Retinal pigment epithelial cell (primary cell): ENCODE data around the gene LBHD2.
"Not testable (repeated sequence)": the region's sequence is repeated elsewhere in the genome, so short reads cannot be mapped to it uniquely, and the experiment has no call there.

Source experiments
- DNase-seq: peaks from one replicate; pipeline ENCODE4 v3.0.0-alpha.2; 2010; ENCODE audit warnings: low read depth
- H3K4me3 ChIP-seq: 2 replicates; pipeline ENCODE4 v1.5.1; 2011; ENCODE audit warnings: mild to moderate bottlenecking, low read length, control low read depth, moderate library complexity
- TF ChIP-seq, protein P1 (sequence below): conservative IDR thresholded peaks from 2 replicates; pipeline ENCODE4 v1.5.1; 2011; ENCODE audit warnings: low read depth, low read length, control low read depth, inconsistent platforms

LBHD2 gene

DNA sequence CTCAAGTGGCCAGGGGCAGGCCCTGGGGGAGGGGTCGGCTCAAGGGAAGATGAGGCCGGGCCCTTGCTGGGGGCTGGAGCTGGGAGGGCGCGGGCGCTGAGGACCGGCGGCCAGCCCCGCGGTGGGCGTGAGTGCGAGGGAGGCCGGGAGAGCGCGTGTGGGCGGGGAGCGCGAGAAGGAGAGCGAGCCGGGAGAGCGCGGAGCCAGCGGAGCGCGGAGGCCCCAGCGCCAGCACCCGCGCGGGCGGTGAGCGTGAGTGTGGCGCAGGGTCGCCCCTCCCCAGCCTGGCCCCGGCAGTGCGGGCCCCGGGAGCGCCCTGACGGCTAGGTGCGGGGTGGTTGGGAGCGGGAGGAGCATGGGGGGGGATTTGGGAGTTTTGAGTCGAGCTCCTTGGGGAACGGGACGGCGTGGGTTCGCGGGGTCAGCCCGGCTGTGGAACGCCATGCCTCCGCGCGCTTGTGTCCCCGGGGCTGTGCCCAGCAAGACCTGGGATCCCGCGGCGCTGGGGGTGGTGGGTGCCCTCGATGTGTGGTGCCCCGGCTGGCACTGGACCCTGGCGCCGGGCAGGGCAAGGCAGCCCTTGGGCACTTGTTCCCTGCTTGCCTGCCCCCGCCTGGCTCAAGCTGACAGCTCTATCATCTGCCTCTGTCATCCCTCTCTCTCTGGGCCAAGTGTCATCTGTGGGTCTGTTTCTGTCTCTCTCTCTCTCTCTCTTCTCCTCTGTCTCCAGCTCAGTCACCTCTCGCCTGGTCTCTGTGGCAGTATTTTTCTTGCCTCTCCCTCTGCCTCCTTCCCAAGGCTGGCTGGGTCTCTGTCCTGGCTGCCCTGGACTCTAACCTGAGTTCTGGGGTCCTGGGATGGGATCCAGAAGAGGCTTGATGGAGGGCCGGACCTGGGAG lies at the start of gene LBHD2:
TSS of gene LBHD2 (plus strand) at position 190 of the 899 bp plus-strand sequence. CDS start 1,803 bp downstream, outside the sequence.
- no peak within 1 kb of the TSS for H3K4me3 ChIP-seq
- DNase-seq: no peak
- TF ChIP-seq, protein P1, sequence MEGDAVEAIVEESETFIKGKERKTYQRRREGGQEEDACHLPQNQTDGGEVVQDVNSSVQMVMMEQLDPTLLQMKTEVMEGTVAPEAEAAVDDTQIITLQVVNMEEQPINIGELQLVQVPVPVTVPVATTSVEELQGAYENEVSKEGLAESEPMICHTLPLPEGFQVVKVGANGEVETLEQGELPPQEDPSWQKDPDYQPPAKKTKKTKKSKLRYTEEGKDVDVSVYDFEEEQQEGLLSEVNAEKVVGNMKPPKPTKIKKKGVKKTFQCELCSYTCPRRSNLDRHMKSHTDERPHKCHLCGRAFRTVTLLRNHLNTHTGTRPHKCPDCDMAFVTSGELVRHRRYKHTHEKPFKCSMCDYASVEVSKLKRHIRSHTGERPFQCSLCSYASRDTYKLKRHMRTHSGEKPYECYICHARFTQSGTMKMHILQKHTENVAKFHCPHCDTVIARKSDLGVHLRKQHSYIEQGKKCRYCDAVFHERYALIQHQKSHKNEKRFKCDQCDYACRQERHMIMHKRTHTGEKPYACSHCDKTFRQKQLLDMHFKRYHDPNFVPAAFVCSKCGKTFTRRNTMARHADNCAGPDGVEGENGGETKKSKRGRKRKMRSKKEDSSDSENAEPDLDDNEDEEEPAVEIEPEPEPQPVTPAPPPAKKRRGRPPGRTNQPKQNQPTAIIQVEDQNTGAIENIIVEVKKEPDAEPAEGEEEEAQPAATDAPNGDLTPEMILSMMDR: no peak

- TF ChIP-seq, protein P1: no peak
- DNase-seq: no peak
- no peak overlapping the region for H3K4me3 ChIP-seq
Observed at GRCh38 chr14:103041464-103041863, 42.5 kb upstream of the LBHD2 start.

- DNase-seq: no peak
- TF ChIP-seq, protein P1: no peak
- H3K4me3 ChIP-seq: no peak overlapping the region
Observed at GRCh38 chr14:103043257-103044015, 40.6 kb upstream of the LBHD2 start.

- DNase-seq: no peak
- H3K4me3 ChIP-seq: no peak overlapping the region
- TF ChIP-seq, protein P1: no peak
Observed at GRCh38 chr14:103045371-103045869, 38.6 kb upstream of the LBHD2 start.

DNA sequence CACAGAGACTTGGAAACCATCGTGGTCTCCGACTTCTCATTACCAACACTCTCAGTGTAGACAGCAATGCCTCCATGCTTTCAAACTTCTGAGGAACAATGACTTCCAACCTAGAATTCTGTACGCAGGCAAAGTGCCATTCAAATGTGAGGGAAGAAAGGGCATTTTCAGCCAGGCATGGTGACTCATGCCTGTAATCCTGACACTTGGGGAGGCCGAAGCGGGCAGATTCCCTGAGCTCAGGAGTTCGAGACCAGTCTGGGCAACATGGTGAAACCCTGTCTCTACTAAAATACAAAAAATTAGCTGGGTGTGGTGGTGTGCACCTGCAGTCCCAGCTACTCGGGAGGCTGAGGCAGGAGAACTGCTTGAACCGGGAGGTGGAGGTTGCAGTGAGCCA lies 36.6 kb upstream of the LBHD2 start:
- not testable (repeated sequence) for DNase-seq, H3K4me3 ChIP-seq

- H3K4me3 ChIP-seq: no peak overlapping the region
- no peak for DNase-seq
- TF ChIP-seq, protein P1: no peak
Observed at GRCh38 chr14:103050935-103051334, 33.1 kb upstream of the LBHD2 start.

GRCh38 chr14:103052407-103052806 lies 31.6 kb upstream of the LBHD2 start:
- no peak for DNase-seq
- no peak overlapping the region for H3K4me3 ChIP-seq
- TF ChIP-seq, protein P1: no peak
